Astrocyte (in vitro differentiated cells and primary cell): Measurements from ENCODE around the gene RPL21. TPM values are rescaled to one million over a fixed set of nuclear protein-coding genes. Genes with fewer than 3 reads are reported as not detected.

Experiments used
- DNase-seq: peaks from one replicate; pipeline ENCODE4 v3.0.0-alpha.2; 2010; ENCODE audit warnings: low read depth
- FAIRE-seq: peaks from 2 replicates; lab custom pipeline; 2011; peaks lifted over from hg19 to GRCh38; lab: Jason Lieb, UNC
- H2AFZ ChIP-seq: 2 replicates; pipeline ENCODE4 v1.6.0; 2012; ENCODE audit warnings: low read depth, low read length, inconsistent platforms
- H3K27ac ChIP-seq: 2 replicates; pipeline ENCODE4 v1.5.1; 2011; ENCODE audit warnings: low read depth, low read length, inconsistent platforms
- H3K27me3 ChIP-seq: 2 replicates; pipeline ENCODE4 v1.6.0; 2011; ENCODE audit warnings: low read length, inconsistent platforms; ENCODE audit not compliant: insufficient read depth
- H3K36me3 ChIP-seq: 2 replicates; pipeline ENCODE4 v1.5.1; 2011; ENCODE audit warnings: low read length, inconsistent platforms; ENCODE audit not compliant: insufficient read depth
- H3K4me1 ChIP-seq: 2 replicates; pipeline ENCODE4 v1.5.1; 2011; ENCODE audit warnings: low read length, inconsistent platforms; ENCODE audit not compliant: insufficient read depth
- H3K4me2 ChIP-seq: 2 replicates; pipeline ENCODE4 v1.6.0; 2012; ENCODE audit warnings: low read length, inconsistent platforms
- H3K4me3 ChIP-seq: 2 replicates; pipeline ENCODE4 v1.5.1; 2011; ENCODE audit warnings: low read depth, mild to moderate bottlenecking, low read length, inconsistent platforms; ENCODE audit not compliant: insufficient read depth
- H3K79me2 ChIP-seq: 2 replicates; pipeline ENCODE4 v1.6.0; 2012; ENCODE audit warnings: mild to moderate bottlenecking, low read length, inconsistent platforms; ENCODE audit not compliant: insufficient read depth
- H3K9ac ChIP-seq: 2 replicates; pipeline ENCODE4 v1.6.0; 2012; ENCODE audit warnings: mild to moderate bottlenecking, low read length, inconsistent platforms
- H3K9me3 ChIP-seq: 2 replicates; pipeline ENCODE4 v1.5.1; 2012; ENCODE audit warnings: low read depth, mild to moderate bottlenecking, low read length, inconsistent platforms; ENCODE audit not compliant: insufficient read depth
- H4K20me1 ChIP-seq: 2 replicates; pipeline ENCODE4 v1.6.0; 2012; ENCODE audit warnings: low read length, inconsistent platforms; ENCODE audit not compliant: insufficient read depth
- H3K27ac Mint-ChIP-seq: one replicate; pipeline ENCODE4 v1.8.0; 2021; ENCODE audit warnings: mild to moderate bottlenecking, mixed read lengths; ENCODE audit not compliant: unreplicated experiment
- H3K27me3 Mint-ChIP-seq: one replicate; pipeline ENCODE4 v1.8.0; 2021; ENCODE audit warnings: low read depth, mixed read lengths; ENCODE audit not compliant: unreplicated experiment
- H3K36me3 Mint-ChIP-seq: one replicate; pipeline ENCODE4 v1.8.0; 2021; ENCODE audit warnings: low read depth, mixed read lengths; ENCODE audit not compliant: unreplicated experiment
- H3K4me1 Mint-ChIP-seq: one replicate; pipeline ENCODE4 v1.8.0; 2021; ENCODE audit warnings: low read depth, mixed read lengths; ENCODE audit not compliant: unreplicated experiment
- H3K4me3 Mint-ChIP-seq: one replicate; pipeline ENCODE4 v1.8.0; 2021; ENCODE audit warnings: mild to moderate bottlenecking, moderate library complexity, mixed read lengths; ENCODE audit not compliant: unreplicated experiment
- H3K9me3 Mint-ChIP-seq: one replicate; pipeline ENCODE4 v1.8.0; 2021; ENCODE audit warnings: mild to moderate bottlenecking, mixed read lengths; ENCODE audit not compliant: unreplicated experiment
- EZH2 ChIP-seq: IDR thresholded peaks from 2 replicates; pipeline ENCODE4 v1.6.1; 2012; ENCODE audit warnings: mild to moderate bottlenecking, low read length, inconsistent platforms; ENCODE audit not compliant: insufficient read depth
- total RNA-seq: library from RNA; stranded (reverse); gene quantifications from 2 replicates; pipeline ENCODE4 v1.2.1, GENCODE V29; 2021
- TF ChIP-seq, protein P1 (sequence below): IDR thresholded peaks from 2 replicates; pipeline ENCODE4 v1.5.1; 2011; ENCODE audit warnings: low read depth, mild to moderate bottlenecking, inconsistent platforms, low read length, moderate library complexity; ENCODE audit not compliant: insufficient read depth

Gene RPL21
- total RNA-seq, 1 donor from 2014 or later = 728 TPM

DNA sequence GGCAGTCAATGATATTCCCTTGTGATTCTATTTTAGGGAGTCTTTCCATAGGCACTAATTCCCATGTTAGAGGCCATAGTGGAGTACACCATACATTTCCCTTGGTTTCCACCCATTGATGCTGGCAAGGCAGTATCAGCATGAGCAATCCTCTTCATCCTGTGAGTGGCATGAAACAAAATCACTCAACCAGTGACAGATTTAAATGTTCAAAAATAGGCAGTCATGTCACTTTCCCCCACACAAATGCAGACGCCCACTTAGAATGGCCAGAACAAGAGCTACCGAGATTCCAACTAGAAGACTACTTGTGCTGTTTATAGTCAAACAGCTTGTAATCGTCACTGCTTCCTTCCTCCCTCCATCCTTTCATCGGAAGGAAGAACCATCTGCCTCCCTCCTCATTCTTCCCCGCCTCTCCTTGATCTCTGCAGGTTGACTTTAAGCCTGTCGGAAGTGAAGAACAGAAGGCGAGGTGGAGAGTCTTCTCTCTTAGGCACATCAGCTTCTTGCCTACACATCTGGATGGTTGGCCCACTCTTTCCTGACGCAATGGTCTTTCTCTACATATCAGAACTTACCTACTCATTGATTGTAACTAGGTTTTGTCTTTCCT is 41.8 kb downstream of the RPL21 start:
- H2AFZ ChIP-seq = no peak overlapping the region
- H3K79me2 ChIP-seq = no peaks in the 10 kb centered on the region

DNA sequence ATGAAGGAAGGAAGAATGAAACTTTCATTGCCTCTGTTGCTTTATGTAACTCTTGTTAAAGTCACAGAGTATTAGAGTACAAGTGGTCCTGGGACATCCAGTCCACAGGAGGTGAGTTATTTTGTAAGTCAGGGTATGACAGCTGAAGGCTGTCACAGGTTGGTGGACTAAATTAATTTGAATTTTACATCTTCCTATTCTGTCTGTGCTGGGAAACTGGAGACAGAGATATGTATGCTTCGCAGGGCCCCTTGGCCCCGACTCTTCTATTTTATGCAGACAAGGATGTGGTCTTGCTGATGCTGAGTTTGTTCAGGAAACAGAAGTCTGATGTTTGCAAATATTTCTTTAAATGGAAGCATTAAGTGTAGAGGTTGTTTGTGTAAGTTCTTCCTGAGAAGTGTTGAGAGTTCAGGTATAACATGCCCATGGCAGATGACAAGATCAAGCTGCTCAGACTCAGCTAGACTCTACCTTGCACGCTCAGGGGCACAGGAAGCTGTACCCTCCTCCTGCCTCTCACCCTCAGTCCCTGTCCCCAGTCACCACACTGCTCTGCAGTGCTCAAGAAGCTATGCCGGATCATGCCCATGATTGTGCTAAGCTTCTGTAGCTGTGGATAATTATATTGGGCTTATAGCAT is 42.6 kb downstream of the RPL21 start:
- Histone ChIP-seq H3K79me2 (no peaks in the 10 kb centered on the region), H2AFZ (no peak overlapping the region), H3K36me3 (no peaks in the 10 kb centered on the region), H3K4me2 (no peak overlapping the region), H4K20me1 (no peaks in the 10 kb centered on the region), H3K4me1 (no peaks in the 10 kb centered on the region), H3K4me3 (no peak overlapping the region), H3K27ac (no peak overlapping the region), H3K9me3 (no peaks in the 10 kb centered on the region), H3K27me3 (peaks cover 12% of the 10 kb centered on the region), H3K9ac (no peak overlapping the region)
- Mint-ChIP-seq H3K9me3 (peaks cover 10% of the 10 kb centered on the region), H3K36me3 (peaks cover 3% of the 10 kb centered on the region), H3K27ac (no peak overlapping the region), H3K4me1 (no peaks in the 10 kb centered on the region), H3K4me3 (no peak overlapping the region), H3K27me3 (peaks cover 26% of the 10 kb centered on the region)
- DNase-seq (no peak), FAIRE-seq (no peak)
- no peak for TF ChIP-seq EZH2
- TF ChIP-seq, protein P1, sequence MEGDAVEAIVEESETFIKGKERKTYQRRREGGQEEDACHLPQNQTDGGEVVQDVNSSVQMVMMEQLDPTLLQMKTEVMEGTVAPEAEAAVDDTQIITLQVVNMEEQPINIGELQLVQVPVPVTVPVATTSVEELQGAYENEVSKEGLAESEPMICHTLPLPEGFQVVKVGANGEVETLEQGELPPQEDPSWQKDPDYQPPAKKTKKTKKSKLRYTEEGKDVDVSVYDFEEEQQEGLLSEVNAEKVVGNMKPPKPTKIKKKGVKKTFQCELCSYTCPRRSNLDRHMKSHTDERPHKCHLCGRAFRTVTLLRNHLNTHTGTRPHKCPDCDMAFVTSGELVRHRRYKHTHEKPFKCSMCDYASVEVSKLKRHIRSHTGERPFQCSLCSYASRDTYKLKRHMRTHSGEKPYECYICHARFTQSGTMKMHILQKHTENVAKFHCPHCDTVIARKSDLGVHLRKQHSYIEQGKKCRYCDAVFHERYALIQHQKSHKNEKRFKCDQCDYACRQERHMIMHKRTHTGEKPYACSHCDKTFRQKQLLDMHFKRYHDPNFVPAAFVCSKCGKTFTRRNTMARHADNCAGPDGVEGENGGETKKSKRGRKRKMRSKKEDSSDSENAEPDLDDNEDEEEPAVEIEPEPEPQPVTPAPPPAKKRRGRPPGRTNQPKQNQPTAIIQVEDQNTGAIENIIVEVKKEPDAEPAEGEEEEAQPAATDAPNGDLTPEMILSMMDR = no peak

More for the DNA sequence above, 41.8 kb downstream of the RPL21 start:
- FAIRE-seq (no peak), DNase-seq (no peak)
- H3K4me1 Mint-ChIP-seq = no peaks in the 10 kb centered on the region
- H3K4me3 Mint-ChIP-seq = no peak overlapping the region
- Histone ChIP-seq H3K27ac (no peak overlapping the region), H3K36me3 (no peaks in the 10 kb centered on the region), H3K27me3 (peaks cover 7% of the 10 kb centered on the region), H3K4me1 (no peaks in the 10 kb centered on the region), H4K20me1 (no peaks in the 10 kb centered on the region), H3K4me2 (no peak overlapping the region), H3K4me3 (no peak overlapping the region), H3K9me3 (no peaks in the 10 kb centered on the region), H3K9ac (no peak overlapping the region)
- peaks cover 26% of the 10 kb centered on the region for H3K27me3 Mint-ChIP-seq
- peaks cover 10% of the 10 kb centered on the region for H3K9me3 Mint-ChIP-seq
- H3K36me3 Mint-ChIP-seq = peaks cover 3% of the 10 kb centered on the region
- no peak overlapping the region for H3K27ac Mint-ChIP-seq
- no peak for TF ChIP-seq EZH2
- TF ChIP-seq, protein P1 = no peak

DNA sequence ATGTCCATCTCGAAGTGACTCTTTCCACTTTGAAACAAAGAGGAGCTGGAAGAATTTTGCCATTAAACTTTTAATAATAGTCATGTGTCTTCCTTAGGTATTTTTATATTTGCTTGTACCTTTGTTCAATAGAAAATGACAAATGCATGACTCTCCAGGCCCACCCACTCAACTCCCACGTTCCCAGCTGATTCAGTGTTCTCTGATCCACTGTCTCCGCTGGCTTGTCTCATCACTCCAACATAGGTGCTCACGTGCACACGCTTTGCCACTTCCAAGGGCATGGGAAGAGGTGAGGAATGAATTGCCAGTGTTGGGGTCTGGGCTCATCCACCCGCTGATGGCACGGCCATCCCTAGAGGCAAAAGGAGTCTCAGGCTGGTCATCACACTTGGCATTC is 43.7 kb downstream of the RPL21 start:
- Histone ChIP-seq H3K4me2 (no peak overlapping the region), H3K36me3 (no peaks in the 10 kb centered on the region), H2AFZ (no peak overlapping the region), H4K20me1 (no peaks in the 10 kb centered on the region), H3K9me3 (no peaks in the 10 kb centered on the region), H3K9ac (no peak overlapping the region), H3K27me3 (peaks cover 18% of the 10 kb centered on the region), H3K27ac (no peak overlapping the region), H3K4me3 (no peak overlapping the region), H3K4me1 (no peaks in the 10 kb centered on the region), H3K79me2 (no peaks in the 10 kb centered on the region)
- Mint-ChIP-seq H3K4me3 (no peak overlapping the region), H3K4me1 (no peaks in the 10 kb centered on the region), H3K36me3 (peaks cover 3% of the 10 kb centered on the region), H3K9me3 (peaks cover 10% of the 10 kb centered on the region), H3K27me3 (peaks cover 26% of the 10 kb centered on the region), H3K27ac (no peak overlapping the region)
- FAIRE-seq = no peak
- no peak for TF ChIP-seq EZH2
- TF ChIP-seq, protein P1 = no peak
- DNase-seq = no peak
